Activated T-helper 1 cell treated with anti-CD3 and anti-CD28 coated beads, Interleukin-2, amount 50 U/mL, for 16 hours (primary cell): Measurements from ENCODE around the gene DACT3.
"Not testable (repeated sequence)": the region's sequence is repeated elsewhere in the genome, so short reads cannot be mapped to it uniquely, and the experiment has no call there.

Source experiments
- DNase-seq, 2 donors: peaks; one replicate each; pipeline ENCODE4 v3.0.0-alpha.2; 2020; ENCODE audit warnings: low read depth in 1 of 2, low spot score in 1 of 2

DACT3 gene

GRCh38 chr19:46634656-46635218 is 26.2 kb downstream of the DACT3 start:
- no peak for DNase-seq

GRCh38 chr19:46634045-46634655 is 26.8 kb downstream of the DACT3 start:
- DNase-seq: peak; percentile 89 to 91

- DNase-seq: no peak
Observed at GRCh38 chr19:46633130-46633529, 27.9 kb downstream of the DACT3 start.

GRCh38 chr19:46631481-46631880 is 29.5 kb downstream of the DACT3 start:
- no peak for DNase-seq

GRCh38 chr19:46630586-46631205 is 30.3 kb downstream of the DACT3 start:
- no peak for DNase-seq

GRCh38 chr19:46629546-46630025 is 31.4 kb downstream of the DACT3 start:
- no peak for DNase-seq

GRCh38 chr19:46628970-46629369 is 32.0 kb downstream of the DACT3 start:
- DNase-seq: not testable (repeated sequence)

- DNase-seq: no peak
Observed at GRCh38 chr19:46626446-46626845, 34.5 kb downstream of the DACT3 start.

GRCh38 chr19:46625731-46626130 is 35.3 kb downstream of the DACT3 start:
- DNase-seq: no peak

- no peak for DNase-seq
Observed at GRCh38 chr19:46624958-46625661, 35.9 kb downstream of the DACT3 start, which contains the start of gene PTGIR. PTGIR (minus strand) TSS chr19:46625089; CDS start chr19:46624225, 864 bp downstream.

- no peak for DNase-seq
Observed at GRCh38 chr19:46623915-46624502, 37.0 kb downstream of the DACT3 start.

- DNase-seq: no peak
Observed at GRCh38 chr19:46622118-46622446, 38.9 kb downstream of the DACT3 start.

GRCh38 chr19:46621191-46622117 is 39.5 kb downstream of the DACT3 start:
- DNase-seq: no peak

GRCh38 chr19:46620716-46621115 is 40.3 kb downstream of the DACT3 start:
- no peak for DNase-seq

GRCh38 chr19:46620267-46620666 is 40.7 kb downstream of the DACT3 start:
- DNase-seq: no peak

- no peak for DNase-seq
Observed at GRCh38 chr19:46618670-46619231, 42.2 kb downstream of the DACT3 start.

- DNase-seq: no peak
Observed at GRCh38 chr19:46617601-46618000, 43.4 kb downstream of the DACT3 start.

- DNase-seq: no peak
Observed at GRCh38 chr19:46616631-46617322, 44.2 kb downstream of the DACT3 start.

GRCh38 chr19:46615966-46616365 is 45.0 kb downstream of the DACT3 start:
- DNase-seq: no peak
